Osteoblast (primary cell): ENCODE measurements around the gene CSNK1A1. TPM values are rescaled to one million over a fixed set of nuclear protein-coding genes. Genes with fewer than 3 reads are reported as not detected.

Experiments
- DNase-seq: peaks from one replicate; pipeline ENCODE4 v3.0.0; 2011; ENCODE audit warnings: low spot score, mixed read lengths; ENCODE audit not compliant: insufficient read length; ENCODE audit errors: missing footprints
- H2AFZ ChIP-seq: 2 replicates; pipeline ENCODE4 v1.6.0; 2011; ENCODE audit warnings: mild to moderate bottlenecking, low read length
- H3K27ac ChIP-seq: 2 replicates; pipeline ENCODE4 v1.5.1; 2011; ENCODE audit warnings: mild to moderate bottlenecking, low read depth, low read length, moderate library complexity
- H3K27me3 ChIP-seq: 2 replicates; pipeline ENCODE4 v1.6.0; 2012; ENCODE audit warnings: mild to moderate bottlenecking, control low read depth, inconsistent platforms, low read length, moderate library complexity; ENCODE audit not compliant: insufficient read depth
- H3K36me3 ChIP-seq: 2 replicates; pipeline ENCODE4 v1.5.1; 2011; ENCODE audit warnings: mild to moderate bottlenecking, low read length, control low read depth, moderate library complexity; ENCODE audit not compliant: insufficient read depth
- H3K4me1 ChIP-seq: 2 replicates; pipeline ENCODE4 v1.5.1; 2011; ENCODE audit warnings: mild to moderate bottlenecking, low read length, control low read depth, moderate library complexity; ENCODE audit not compliant: insufficient read depth
- H3K4me2 ChIP-seq: 2 replicates; pipeline ENCODE4 v1.6.0; 2011; ENCODE audit warnings: mild to moderate bottlenecking, low read length; ENCODE audit not compliant: insufficient read depth
- H3K4me3 ChIP-seq: fragments of 200-600 bp; sonication (generic); 3 replicates; pipeline ENCODE4 v1.5.1; 2012; ENCODE audit warnings: mild to moderate bottlenecking, low read length, inconsistent platforms; ENCODE audit not compliant: insufficient read depth
- H3K79me2 ChIP-seq: 2 replicates; pipeline ENCODE4 v1.6.0; 2012; ENCODE audit warnings: mild to moderate bottlenecking, low read length, control low read depth, inconsistent platforms; ENCODE audit not compliant: insufficient read depth
- H3K9me3 ChIP-seq: 2 replicates; pipeline ENCODE4 v1.5.1; 2011; ENCODE audit warnings: low read depth, low read length, control low read depth
- H4K20me1 ChIP-seq: 2 replicates; pipeline ENCODE4 v1.6.0; 2012; ENCODE audit warnings: mild to moderate bottlenecking, low read length, control low read depth; ENCODE audit not compliant: insufficient read depth
- total RNA-seq: library from RNA; depleted of rRNA; stranded (reverse); fragments of >200 nt; gene quantifications from 2 replicates; pipeline ENCODE4 v1.2.3, GENCODE V29; 2012
- TF ChIP-seq, protein P1 (sequence below): IDR thresholded peaks from 2 replicates; pipeline ENCODE4 v1.5.1; 2011; ENCODE audit warnings: mild to moderate bottlenecking, low read depth, low read length, moderate library complexity; ENCODE audit errors: extremely low read depth

The CSNK1A1 gene
- total RNA-seq, 1 donor, result 497 TPM

GRCh38 chr5:149552038-149552494, 827 bp upstream of the CSNK1A1 start:
- Histone ChIP-seq H3K9me3 (no peaks in the 10 kb centered on the region), H3K27ac (peak overlapping the region; percentile 100), H3K79me2 (peaks cover 42% of the 10 kb centered on the region), H4K20me1 (peaks cover 15% of the 10 kb centered on the region), H3K4me3 (peak overlapping the region; percentile 100), H3K36me3 (peaks cover 26% of the 10 kb centered on the region), H3K27me3 (no peaks in the 10 kb centered on the region), H2AFZ (peak overlapping the region; percentile 98), H3K4me2 (peak overlapping the region; percentile 85), H3K4me1 (peaks cover 18% of the 10 kb centered on the region)
- DNase-seq, result no peak
- TF ChIP-seq, protein P1, sequence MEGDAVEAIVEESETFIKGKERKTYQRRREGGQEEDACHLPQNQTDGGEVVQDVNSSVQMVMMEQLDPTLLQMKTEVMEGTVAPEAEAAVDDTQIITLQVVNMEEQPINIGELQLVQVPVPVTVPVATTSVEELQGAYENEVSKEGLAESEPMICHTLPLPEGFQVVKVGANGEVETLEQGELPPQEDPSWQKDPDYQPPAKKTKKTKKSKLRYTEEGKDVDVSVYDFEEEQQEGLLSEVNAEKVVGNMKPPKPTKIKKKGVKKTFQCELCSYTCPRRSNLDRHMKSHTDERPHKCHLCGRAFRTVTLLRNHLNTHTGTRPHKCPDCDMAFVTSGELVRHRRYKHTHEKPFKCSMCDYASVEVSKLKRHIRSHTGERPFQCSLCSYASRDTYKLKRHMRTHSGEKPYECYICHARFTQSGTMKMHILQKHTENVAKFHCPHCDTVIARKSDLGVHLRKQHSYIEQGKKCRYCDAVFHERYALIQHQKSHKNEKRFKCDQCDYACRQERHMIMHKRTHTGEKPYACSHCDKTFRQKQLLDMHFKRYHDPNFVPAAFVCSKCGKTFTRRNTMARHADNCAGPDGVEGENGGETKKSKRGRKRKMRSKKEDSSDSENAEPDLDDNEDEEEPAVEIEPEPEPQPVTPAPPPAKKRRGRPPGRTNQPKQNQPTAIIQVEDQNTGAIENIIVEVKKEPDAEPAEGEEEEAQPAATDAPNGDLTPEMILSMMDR, result no peak

- no peak overlapping the region for H2AFZ ChIP-seq
- peak; percentile 37 for DNase-seq
Measured at GRCh38 chr5:149550594-149551226, 529 bp downstream of the CSNK1A1 start.

DNA sequence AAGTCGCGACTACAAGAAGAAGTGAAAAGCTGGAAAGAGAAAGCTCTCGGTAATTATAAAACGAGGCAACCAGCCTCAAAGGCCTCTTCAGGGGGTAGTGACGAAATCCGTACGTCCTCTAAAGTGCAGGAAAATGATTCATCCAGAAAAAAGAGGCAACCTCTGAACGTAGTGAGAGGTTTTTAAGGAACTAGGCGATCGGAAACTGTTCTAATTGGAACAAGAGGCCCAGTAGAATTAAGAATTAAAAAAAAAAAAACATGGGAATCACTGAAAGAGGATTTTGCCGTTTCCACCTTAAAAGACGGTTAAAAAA, 1.0 kb downstream of the CSNK1A1 start:
- peaks cover 18% of the 10 kb centered on the region for H3K4me1 ChIP-seq
- no peaks in the 10 kb centered on the region for H3K27me3 ChIP-seq
- peaks cover 40% of the 10 kb centered on the region for H3K36me3 ChIP-seq
- H3K4me2 ChIP-seq, result peak overlapping the region; percentile 95
- peaks cover 60% of the 10 kb centered on the region for H3K79me2 ChIP-seq
- no peak overlapping the region for H2AFZ ChIP-seq
- DNase-seq, result peak; percentile 87
- TF ChIP-seq, protein P1, result no peak
- H4K20me1 ChIP-seq, result peaks cover 20% of the 10 kb centered on the region
- H3K4me3 ChIP-seq, result peak overlapping the region; percentile 100
- peak overlapping the region; percentile 100 for H3K27ac ChIP-seq
- no peaks in the 10 kb centered on the region for H3K9me3 ChIP-seq

More at GRCh38 chr5:149550594-149551226, 529 bp downstream of the CSNK1A1 start:
- Histone ChIP-seq H3K9me3 (no peaks in the 10 kb centered on the region), H3K36me3 (peaks cover 35% of the 10 kb centered on the region), H3K27ac (peak overlapping the region; percentile 100), H3K4me1 (peaks cover 18% of the 10 kb centered on the region), H4K20me1 (peaks cover 18% of the 10 kb centered on the region), H3K4me2 (peak overlapping the region; percentile 95), H3K27me3 (no peaks in the 10 kb centered on the region), H3K4me3 (peak overlapping the region; percentile 100), H3K79me2 (peaks cover 55% of the 10 kb centered on the region)
- TF ChIP-seq, protein P1, result no peak

DNA sequence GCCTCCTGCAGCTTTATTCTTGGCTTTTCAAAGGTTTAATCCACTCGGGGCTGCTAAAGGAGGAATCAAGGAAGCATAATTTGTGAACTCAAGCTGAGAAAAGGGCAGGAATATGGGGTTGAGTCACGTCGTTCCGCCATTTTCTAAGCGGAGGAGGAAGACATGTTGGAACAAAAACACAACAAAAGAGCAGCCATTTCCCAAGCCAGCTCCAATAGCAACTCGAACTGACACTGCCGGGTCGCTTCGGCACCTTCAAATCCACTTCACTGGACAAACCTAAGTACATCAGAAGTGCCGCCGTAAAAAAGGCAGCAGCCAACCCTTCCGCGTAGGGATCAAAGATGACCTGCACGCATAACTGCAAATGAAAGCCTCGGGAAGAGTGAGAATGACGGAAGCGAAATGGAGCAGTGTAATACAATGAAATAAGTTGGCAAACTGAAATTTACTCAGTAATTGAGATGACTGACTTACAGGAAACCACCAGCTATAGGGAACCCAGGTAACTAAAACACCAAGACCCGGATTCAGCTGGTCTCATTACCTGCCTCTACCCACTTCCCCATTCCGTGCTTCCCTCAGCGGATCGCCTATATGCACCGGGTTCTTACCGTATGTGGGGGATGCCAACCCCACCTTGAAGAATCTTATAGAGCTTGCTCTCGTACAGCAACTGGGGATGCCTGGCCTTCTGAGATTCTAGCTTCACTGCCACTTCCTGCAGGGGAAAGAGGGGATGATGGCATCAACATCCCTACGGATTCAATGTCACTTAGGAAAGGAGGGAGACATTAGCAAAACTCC, 1.6 kb downstream of the CSNK1A1 start:
- H3K36me3 ChIP-seq, result peaks cover 44% of the 10 kb centered on the region
- TF ChIP-seq, protein P1, result no peak
- H3K79me2 ChIP-seq, result peaks cover 66% of the 10 kb centered on the region
- no peaks in the 10 kb centered on the region for H3K9me3 ChIP-seq
- no peaks in the 10 kb centered on the region for H3K27me3 ChIP-seq
- peak overlapping the region; percentile 52 for H2AFZ ChIP-seq
- H3K4me3 ChIP-seq, result peak overlapping the region; percentile 100
- H3K4me1 ChIP-seq, result peaks cover 18% of the 10 kb centered on the region
- H4K20me1 ChIP-seq, result peaks cover 20% of the 10 kb centered on the region
- peak overlapping the region; percentile 95 for H3K4me2 ChIP-seq
- peak overlapping the region; percentile 100 for H3K27ac ChIP-seq
- DNase-seq, result peak; percentile 67
